ENCODE results near the gene OSCP1. TPM values are rescaled to one million over a fixed set of nuclear protein-coding genes. Genes with fewer than 3 reads are reported as not detected.
"Not testable (repeated sequence)": the region's sequence is repeated elsewhere in the genome, so short reads cannot be mapped to it uniquely, and the experiment has no call there.

Gene OSCP1, protein sequence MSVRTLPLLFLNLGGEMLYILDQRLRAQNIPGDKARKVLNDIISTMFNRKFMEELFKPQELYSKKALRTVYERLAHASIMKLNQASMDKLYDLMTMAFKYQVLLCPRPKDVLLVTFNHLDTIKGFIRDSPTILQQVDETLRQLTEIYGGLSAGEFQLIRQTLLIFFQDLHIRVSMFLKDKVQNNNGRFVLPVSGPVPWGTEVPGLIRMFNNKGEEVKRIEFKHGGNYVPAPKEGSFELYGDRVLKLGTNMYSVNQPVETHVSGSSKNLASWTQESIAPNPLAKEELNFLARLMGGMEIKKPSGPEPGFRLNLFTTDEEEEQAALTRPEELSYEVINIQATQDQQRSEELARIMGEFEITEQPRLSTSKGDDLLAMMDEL
- total RNA-seq: 16.4 TPM

- DNase-seq: peak; percentile 91
Measured at GRCh38 chr1:36450270-36450918, at the start of gene OSCP1. OSCP1 (minus strand) TSS chr1:36450451; CDS start chr1:36450369, 82 bp downstream.

DNA sequence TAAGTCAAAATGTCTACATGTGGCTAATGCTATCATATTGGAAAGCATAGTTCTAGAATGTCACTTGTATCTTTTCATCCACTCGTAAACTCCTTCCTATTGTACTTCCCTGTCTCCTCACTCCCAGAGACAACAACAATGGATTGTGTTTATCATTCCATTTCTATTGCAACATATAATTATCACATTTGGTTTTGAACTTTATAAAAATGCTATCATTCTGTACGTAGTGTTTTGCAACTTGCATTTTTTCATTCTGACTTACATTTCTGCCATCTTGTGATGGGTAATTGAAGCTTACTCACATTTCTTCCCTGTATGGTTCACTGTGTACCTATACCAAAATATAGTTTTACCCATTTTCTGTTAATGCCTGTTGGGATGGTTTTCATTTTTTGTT lies 47.0 kb upstream of the OSCP1 start:
- DNase-seq: no peak

GRCh38 chr1:36494971-36495370 lies 44.7 kb upstream of the OSCP1 start:
- DNase-seq: no peak

- DNase-seq: no peak
Measured at GRCh38 chr1:36493524-36493923, 43.3 kb upstream of the OSCP1 start.

DNA sequence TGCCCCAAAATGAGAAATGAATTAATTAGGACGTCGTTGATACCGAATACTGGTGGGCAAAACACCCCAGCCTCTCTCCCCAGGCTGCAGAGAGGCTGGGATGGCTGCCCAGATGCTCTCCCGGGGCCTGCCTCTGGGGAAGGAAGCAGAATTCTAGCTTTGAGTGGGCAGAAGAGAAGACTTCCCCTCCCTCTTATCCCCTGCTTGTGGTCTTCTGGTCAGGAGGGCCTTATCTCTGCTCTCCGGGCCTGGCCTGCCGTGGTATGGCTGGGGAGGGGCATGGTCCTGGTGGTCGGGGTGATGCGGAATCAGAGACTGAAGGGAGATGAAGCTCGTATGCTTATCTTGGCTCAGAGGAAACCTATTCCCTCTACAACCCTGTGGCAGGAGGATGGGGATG lies 42.2 kb upstream of the OSCP1 start:
- DNase-seq: no peak

DNA sequence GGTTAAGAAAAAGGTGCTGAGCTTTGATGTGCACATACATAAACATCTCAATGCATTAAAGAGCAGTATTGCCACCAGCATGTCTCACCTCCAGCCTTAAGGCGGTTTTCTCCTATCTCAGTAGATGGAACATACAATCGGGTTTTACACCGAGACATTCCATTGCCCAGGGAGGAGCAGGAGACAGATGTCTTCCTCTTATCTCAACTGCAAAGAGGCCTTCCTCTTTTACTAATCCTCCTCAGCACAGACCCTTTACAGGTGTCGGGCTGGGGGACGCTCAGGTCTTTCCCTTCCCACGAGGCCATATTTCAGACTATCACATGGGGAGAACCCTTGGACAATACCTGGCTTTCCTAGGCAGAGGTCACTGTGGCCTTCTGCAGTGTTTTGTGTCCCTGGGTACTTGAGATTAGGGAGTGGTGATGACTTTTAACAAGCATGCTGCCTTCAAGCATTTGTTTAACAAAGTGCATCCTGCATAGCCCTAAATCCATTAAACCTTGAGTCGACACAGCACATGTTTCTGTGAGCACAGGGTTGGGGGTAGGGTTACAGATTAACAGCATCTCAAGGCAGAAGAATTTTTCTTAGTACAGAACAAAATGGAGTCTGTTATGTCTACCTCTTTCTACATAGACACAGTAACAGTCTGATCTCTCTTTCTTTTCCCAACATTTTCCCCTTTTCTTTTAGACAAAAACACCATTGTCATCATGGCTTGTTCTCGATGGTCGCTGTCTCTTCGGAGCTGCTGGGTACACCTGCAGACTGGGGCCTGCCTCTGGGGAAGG lies 39.2 kb upstream of the OSCP1 start:
- DNase-seq: not testable (repeated sequence)

DNA sequence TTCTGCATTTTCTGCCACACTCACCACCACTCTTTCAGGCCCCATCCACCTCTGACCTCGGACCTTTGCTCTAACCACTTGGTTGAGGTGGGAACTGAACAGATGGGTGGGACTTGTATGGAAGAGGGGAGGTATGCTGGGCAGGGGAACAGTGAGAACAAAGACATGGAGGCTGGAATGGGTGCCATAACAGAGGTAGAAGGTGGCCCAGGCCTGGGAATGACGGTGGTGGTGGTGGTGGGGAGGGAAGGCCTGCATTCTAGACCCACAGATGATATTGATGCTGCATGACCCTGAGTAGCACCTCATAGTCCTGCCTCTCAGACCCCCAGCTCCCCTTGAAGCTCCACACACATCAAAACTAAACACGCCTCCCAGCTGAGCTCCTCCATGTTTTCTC lies 37.7 kb upstream of the OSCP1 start:
- no peak for DNase-seq

GRCh38 chr1:36487336-36487725 lies 37.1 kb upstream of the OSCP1 start:
- DNase-seq: not testable (repeated sequence)

DNA sequence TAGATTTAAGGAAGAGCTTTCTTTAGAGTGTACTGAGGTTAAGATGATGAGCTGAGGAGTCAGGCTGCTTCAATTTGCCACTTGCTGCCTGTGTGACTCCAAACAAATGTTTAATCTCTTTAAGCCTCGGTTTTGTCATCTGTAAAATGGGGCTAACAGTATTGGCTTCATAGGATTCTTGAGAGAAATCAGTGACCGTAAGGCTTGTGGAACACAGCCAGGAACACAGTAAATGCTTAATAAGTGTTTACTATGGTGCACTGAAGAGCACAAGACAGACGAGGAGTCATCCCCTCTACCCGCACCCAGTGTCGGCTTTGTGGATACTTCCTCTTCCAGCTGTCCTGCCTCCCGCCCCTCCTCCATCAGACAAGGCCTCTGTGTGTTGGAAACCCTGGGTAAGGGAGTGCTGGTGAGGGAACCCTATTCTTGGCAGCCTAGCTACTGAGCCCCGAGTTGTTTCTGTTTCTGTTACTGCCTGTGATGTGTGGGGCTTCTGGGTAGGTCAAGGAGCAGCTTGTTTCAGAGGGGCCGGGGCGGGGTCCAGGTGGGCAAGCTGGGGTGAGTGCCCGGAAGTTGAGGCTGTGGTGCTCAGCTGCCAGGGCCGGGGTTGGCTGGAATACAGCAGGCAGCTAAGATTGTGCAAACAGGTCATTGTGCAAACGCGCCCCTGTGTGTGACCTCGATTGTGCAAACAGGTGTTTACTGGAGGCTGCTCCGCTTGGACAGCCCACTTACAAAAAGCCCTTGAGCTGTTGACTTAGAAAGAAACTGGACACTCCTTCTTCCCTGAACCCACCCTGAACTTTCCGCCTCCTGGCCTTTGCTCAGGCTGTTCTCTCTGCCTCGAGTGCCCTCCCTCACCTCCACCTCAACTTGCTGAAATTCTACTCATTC lies 36.4 kb upstream of the OSCP1 start:
- no peak for DNase-seq

DNA sequence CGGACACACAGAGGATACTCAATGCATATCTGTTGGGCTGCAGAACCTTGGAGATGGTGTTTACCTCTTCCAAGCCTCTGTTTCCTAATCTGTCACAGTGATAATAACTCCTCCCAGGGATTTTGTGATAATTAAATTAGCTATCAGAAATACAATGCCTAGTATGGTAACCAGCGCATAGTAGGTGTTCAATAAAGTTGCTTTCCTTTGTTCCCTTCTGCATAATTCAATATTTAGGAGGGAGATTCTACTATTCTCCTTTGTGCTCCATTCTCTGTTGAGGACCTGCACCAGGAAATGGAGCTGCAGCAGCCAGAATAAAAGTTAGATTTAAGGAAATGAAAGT lies 35.8 kb upstream of the OSCP1 start:
- no peak for DNase-seq

GRCh38 chr1:36484099-36484498 lies 33.8 kb upstream of the OSCP1 start:
- DNase-seq: no peak

DNA sequence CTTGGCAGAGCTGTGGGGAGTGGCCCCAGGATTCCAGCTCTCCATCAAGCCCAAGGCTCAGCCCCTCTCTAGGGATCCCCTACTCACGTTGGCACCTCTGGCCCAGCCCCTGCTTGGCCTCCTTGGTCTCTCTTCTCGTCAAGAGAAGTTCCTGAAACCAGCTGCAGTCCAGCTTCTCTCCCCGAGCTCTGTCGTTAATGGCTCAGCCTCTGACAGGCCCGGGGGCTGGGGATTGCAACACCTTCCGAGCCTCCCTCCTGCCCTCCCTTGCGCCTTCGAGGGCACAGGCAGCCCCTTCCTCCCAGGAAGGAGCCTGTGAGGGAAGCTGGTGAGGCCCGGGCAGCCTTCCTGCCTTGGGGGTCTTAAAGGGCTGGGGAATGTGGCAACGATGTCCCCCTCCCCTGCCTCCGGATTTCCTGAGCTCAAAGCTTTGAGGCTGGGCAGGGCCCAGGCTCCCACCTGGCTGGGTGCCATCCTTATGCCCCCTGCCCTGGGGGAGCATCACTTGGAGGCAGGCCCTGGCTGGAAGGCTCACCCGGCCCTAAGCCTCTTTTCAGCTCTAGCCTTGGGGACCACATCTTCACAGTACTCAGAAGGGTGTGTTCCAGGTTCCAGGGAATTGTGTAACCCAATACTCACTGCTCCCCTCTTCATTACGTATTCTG lies 32.6 kb upstream of the OSCP1 start, which contains the start of gene CSF3R:
CSF3R (minus strand) TSS at position 190 of the 665 bp plus-strand sequence. CDS start 3,417 bp downstream, outside the sequence.
- DNase-seq: no peak

DNA sequence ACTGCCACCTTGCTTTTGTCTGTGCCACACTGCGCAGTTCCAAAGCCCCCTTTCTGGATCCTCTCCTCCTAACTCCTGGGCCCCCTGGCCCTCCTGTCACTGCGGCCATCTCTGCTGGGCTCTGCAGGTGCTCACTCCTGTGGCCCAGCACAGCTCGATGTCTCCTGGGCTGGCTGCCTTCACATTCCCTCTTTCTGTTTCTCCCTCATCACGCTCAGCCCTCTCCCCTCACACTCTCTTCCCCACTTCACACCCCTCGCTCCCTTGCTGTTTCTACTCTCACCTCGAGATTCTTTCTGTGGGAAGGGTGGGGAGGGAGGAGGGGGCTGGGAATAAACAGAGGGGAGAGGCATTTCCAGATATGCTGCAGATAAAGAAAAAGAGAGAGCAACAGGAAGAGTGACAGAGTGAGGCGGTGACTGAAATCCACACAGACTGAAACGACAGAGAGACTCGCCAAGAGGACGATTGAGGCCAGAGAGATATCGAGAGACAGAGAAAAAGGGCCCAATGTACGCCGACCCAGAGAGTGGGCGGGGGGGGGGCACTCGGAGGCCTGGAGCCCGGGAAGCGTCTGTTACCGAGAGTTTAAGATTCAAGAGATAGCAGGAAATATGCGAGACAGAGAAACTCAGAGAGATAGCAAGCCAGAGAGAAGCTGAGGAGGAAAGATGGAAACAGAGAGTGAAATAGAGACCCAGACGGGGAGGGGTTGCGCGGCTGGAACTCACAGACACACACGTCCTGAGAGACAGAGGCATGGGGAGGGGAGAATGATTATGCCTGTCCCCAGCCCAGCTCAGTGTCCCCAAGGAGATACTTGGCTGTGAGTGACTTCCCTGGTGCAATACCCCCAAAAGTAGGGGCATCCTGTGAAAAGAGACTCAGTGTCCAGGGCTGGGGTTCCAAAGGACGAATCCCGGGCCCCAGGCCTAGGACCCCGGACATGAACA lies 31.8 kb upstream of the OSCP1 start:
- DNase-seq: no peak

DNA sequence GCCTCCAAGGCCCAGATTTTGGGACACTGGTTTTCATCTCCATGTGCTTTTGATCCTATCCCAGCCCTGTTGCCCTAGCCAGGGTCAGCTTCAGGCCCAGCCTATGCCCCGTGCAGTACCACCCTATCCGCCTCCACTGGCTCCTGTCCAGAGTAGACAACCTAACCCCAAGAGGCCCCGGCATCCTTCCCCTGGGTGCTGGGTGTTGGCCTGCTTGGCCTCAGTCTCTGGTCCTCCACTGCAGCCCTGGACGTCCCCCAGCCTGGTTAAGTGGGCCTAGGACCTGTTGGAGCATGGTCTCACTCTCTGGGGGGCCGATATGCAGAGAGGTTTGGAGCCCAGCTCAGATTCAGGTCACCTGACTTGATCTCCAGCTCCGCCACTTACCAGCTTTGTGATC lies 30.8 kb upstream of the OSCP1 start:
- no peak for DNase-seq

DNA sequence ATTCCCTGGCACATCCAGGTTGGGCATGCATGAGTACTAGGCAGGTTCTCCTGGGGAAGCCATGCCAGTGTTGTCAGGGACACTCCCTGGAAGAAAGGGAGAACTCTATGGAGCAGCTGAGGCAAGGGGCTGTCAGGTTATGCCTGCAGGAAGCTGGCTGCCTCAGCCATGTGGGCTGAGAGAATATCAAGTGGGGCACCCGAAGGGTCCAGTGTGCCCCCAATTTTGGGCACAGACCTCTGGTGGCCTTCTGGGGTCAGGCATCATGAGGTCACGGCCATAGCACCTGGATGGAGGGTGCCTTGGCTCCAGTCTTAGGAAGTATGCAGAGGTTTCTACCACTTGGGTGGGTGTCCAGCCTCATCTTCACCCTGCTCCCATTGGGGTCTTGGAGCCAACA lies 29.9 kb upstream of the OSCP1 start:
- no peak for DNase-seq

GRCh38 chr1:36479505-36480051 lies 29.3 kb upstream of the OSCP1 start:
- DNase-seq: no peak

DNA sequence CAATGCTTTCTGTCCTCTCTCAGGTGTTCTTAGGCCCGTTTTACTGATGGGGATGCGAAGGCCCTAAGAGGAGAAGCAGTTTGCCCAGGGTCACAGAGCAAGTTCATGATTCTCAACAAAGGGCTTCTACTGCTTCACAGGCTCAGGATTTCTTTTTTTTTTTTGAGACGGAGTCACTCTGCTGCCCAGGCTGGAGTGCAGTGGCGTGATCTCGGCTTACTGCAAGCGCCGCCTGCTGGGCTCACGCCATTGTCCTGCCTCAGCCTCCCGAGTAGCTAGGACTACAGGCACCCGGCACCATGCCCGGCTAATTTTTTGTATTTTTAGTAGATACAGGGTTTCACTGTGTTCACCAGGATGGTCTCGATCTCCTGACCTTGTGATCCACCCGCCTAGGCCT lies 27.4 kb upstream of the OSCP1 start:
- not testable (repeated sequence) for DNase-seq

DNA sequence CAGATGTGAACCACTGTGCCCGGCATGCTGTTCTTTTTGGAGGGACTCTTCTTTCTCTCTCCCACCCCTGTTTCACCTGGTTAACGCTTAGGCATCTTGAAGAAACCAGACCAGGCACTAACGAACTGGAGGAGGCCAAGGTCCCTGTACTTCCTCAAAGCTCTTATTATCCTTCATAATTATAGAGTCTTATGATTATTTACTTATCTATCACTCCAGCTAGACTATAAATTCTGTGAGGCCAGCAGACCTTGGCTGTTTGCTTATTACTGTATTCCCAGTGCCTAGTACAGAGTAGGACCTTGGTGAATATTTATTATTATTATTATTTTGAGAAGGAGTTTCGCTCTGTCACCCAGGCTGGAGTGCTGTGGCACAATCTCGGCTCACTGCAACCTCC lies 26.7 kb upstream of the OSCP1 start:
- DNase-seq: no peak

- no peak for DNase-seq
Measured at GRCh38 chr1:36475910-36476604, 25.8 kb upstream of the OSCP1 start.
